GM12878 (cell line): ENCODE results near the gene CFAP70. TPM values are rescaled to one million over a fixed set of nuclear protein-coding genes. Genes with fewer than 3 reads are reported as not detected.

ENCODE experiments used
- ATAC-seq: fragments of 200-7000 bp; cut with Tn5 transposase; 3 replicates; pipeline ENCODE4 v1.9.1; 2020; ENCODE audit warnings: mild to moderate bottlenecking, moderate library complexity
- BruUV-seq: library from RNA; stranded (reverse); fragments of 400-500 nt; replicated peaks from 2 replicates; lab custom pipeline; 2021; lab: Mats Ljungman, UMichigan
- CTCF ChIA-PET: fragments of 300-600 bp; sonication (Branson Sonifier 250); formaldehyde crosslinking; extraction: SDS; loops from one replicate; lab custom pipeline; 2021; ENCODE audit warnings: inconsistent platforms; lab: Yijun Ruan, JAX
- POLR2A ChIA-PET: fragments of 350-600 bp; formaldehyde crosslinking; extraction: SDS; loops from one replicate; lab custom pipeline; 2021; ENCODE audit warnings: inconsistent platforms; lab: Charles Lee
- RAD21 ChIA-PET: fragments of 300-600 bp; sonication (Branson Sonifier 250); formaldehyde crosslinking; loops from one replicate; lab custom pipeline; 2023; ENCODE audit warnings: antibody characterized with exemption; ENCODE audit not compliant: unreplicated experiment; lab: Charles Lee
- SMC1A ChIA-PET: fragments of 300-600 bp; sonication (Branson Sonifier 250); formaldehyde crosslinking; loops from one replicate; lab custom pipeline; 2023; ENCODE audit not compliant: unreplicated experiment, uncharacterized antibody; lab: Charles Lee
- DNase-seq: peaks from one replicate; pipeline ENCODE4 v3.0.0-alpha.2; 2011; ENCODE audit warnings: low read depth, low spot score
- FAIRE-seq: peaks from 3 replicates; lab custom pipeline; 2011; peaks lifted over from hg19 to GRCh38; lab: Jason Lieb, UNC
- H2AFZ ChIP-seq: 2 replicates; pipeline ENCODE4 v1.6.0; 2011; ENCODE audit warnings: low read depth, low read length, control low read depth; ENCODE audit not compliant: control insufficient read depth
- H3K27ac ChIP-seq: 2 replicates; pipeline ENCODE4 v1.5.1; 2011; ENCODE audit warnings: control low read depth; ENCODE audit not compliant: control insufficient read depth, insufficient read depth
- H3K27me3 ChIP-seq, 2 experiments: replicated peaks in 1 of 2; 2 replicates each; pipeline versions ENCODE4 v1.6.0 to v1.6.1; 2011; ENCODE audit warnings: low read length in 1 of 2; ENCODE audit not compliant: control insufficient read depth in 2 of 2, insufficient read depth in 2 of 2
- H3K36me3 ChIP-seq, 2 experiments: 2 replicates each; pipeline ENCODE4 v1.5.1; 2011; ENCODE audit warnings: low read length in 1 of 2; ENCODE audit not compliant: control insufficient read depth in 2 of 2, insufficient read depth in 2 of 2
- H3K4me1 ChIP-seq: 2 replicates; pipeline ENCODE4 v1.6.1; 2011; ENCODE audit warnings: mild to moderate bottlenecking, low read length, moderate library complexity, mixed read lengths; ENCODE audit not compliant: control insufficient read depth, insufficient read depth
- H3K4me2 ChIP-seq: 2 replicates; pipeline ENCODE4 v1.6.0; 2011; ENCODE audit warnings: control low read depth; ENCODE audit not compliant: control insufficient read depth, insufficient read depth
- H3K4me3 ChIP-seq: fragments of 200-600 bp; sonication (generic); 2 replicates; pipeline ENCODE4 v1.5.1; 2016
- H3K79me2 ChIP-seq: 2 replicates; pipeline ENCODE4 v1.6.0; 2011; ENCODE audit warnings: low read length; ENCODE audit not compliant: control insufficient read depth, insufficient read depth
- H3K9ac ChIP-seq: 2 replicates; pipeline ENCODE4 v1.8.0; 2011; ENCODE audit warnings: low read length, control low read depth, mixed read lengths; ENCODE audit not compliant: control insufficient read depth, insufficient read depth
- H3K9me3 ChIP-seq: replicated peaks from 3 replicates; pipeline ENCODE4 v1.5.1; 2011; ENCODE audit warnings: mild to moderate bottlenecking, low read length; ENCODE audit not compliant: control insufficient read depth, insufficient read depth
- H4K20me1 ChIP-seq: 2 replicates; pipeline ENCODE4 v1.6.0; 2011; ENCODE audit not compliant: control insufficient read depth, insufficient read depth
- GATAD2B ChIP-seq: fragments of 450-650 bp; conservative IDR thresholded peaks from 2 replicates; pipeline ENCODE4 v1.6.1; 2017; ENCODE audit warnings: low read depth, mild to moderate bottlenecking, moderate library complexity
- IKZF1 ChIP-seq: fragments of 450-650 bp; conservative IDR thresholded peaks from 2 replicates; pipeline ENCODE4 v1.6.1; 2017; ENCODE audit warnings: antibody characterized with exemption, mild to moderate bottlenecking
- MEF2A ChIP-seq: IDR thresholded peaks from 2 replicates; pipeline ENCODE4 v1.6.1; 2011; ENCODE audit warnings: low read depth, mild to moderate bottlenecking, low read length, moderate library complexity; ENCODE audit not compliant: insufficient read depth
- MEF2B ChIP-seq: fragments of 450-650 bp; IDR thresholded peaks from 2 replicates; pipeline ENCODE4 v1.6.1; 2018; ENCODE audit warnings: mild to moderate bottlenecking, moderate library complexity; ENCODE audit not compliant: partially characterized antibody, poor library complexity, severe bottlenecking
- PAX5 ChIP-seq: IDR thresholded peaks from 2 replicates; pipeline ENCODE4 v1.6.1; 2011; ENCODE audit warnings: low read depth, low read length, borderline replicate concordance
- PBX3 ChIP-seq: IDR thresholded peaks from 2 replicates; pipeline ENCODE4 v1.6.1; 2011; ENCODE audit warnings: mild to moderate bottlenecking, low read depth, low read length, moderate library complexity; ENCODE audit not compliant: insufficient replicate concordance
- PRDM15 ChIP-seq: fragments of 450-650 bp; formaldehyde crosslinking; IDR thresholded peaks from 2 replicates; pipeline ENCODE4 v1.4.0; 2020; ENCODE audit warnings: mild to moderate bottlenecking, moderate library complexity
- RFX5 ChIP-seq: IDR thresholded peaks from 2 replicates; pipeline ENCODE4 v1.6.1; 2011; ENCODE audit warnings: low read depth, low read length, improper control_type of control experiment
- SKIL ChIP-seq: fragments of 450-650 bp; IDR thresholded peaks from 2 replicates; pipeline ENCODE4 v1.6.1; 2017; ENCODE audit warnings: mild to moderate bottlenecking, low read depth, inconsistent platforms; ENCODE audit not compliant: poor library complexity, severe bottlenecking
- WGBS: methylation state at CpG from one replicate; pipeline ENCODE4 v1.1.6; 2016; ENCODE audit warnings: low lambda C conversion rate; ENCODE audit not compliant: insufficient replicate concordance, insufficient coverage; ENCODE audit errors: missing lambda C conversion rate; 5-methylcytosine and 5-hydroxymethylcytosine counted together
- in situ Hi-C: fragments of 300-500 bp; cut with MboI; formaldehyde crosslinking; loops from 9 replicates; pipeline ENCODE4 v1.14.3; 2018; ENCODE audit warnings: mixed read lengths
- intact Hi-C: fragments of 100-400 bp; cut with micrococcal nuclease; formaldehyde crosslinking; loops from one replicate; pipeline ENCODE4 v1.14.2; 2022; ENCODE audit not compliant: unreplicated experiment
- polyA plus RNA-seq, 11 experiments: library from polyadenylated mRNA; depleted of rRNA in 4 of 11; unstranded in 6 of 11; stranded (reverse) in 5 of 11; fragments of >200 nt; fragmentation: Nextera tagmentation in 4 of 11; fragmentation: Illumina TruSeq in 1 of 11; extraction: Ambion mirVana in 4 of 11; extraction: Trizol in 1 of 11; gene quantifications; 1 replicate in 1 of 11; 2 replicates in 10 of 11; pipeline versions ENCODE4 v1.2.1 to v1.2.3, GENCODE V29; 2011 to 2016; ENCODE audit warnings: inconsistent platforms in 2 of 11, missing spikeins in 2 of 11, low read depth in 1 of 11
- total RNA-seq, 4 experiments: library from RNA; depleted of rRNA in 3 of 4; stranded (reverse); fragments of >200 nt in 3 of 4; fragmentation: Illumina TruSeq in 1 of 4; extraction: Trizol in 1 of 4; gene quantifications; 2 replicates each; pipeline versions ENCODE4 v1.2.1 to v1.2.3, GENCODE V29; 2013 to 2021

CFAP70 gene
- total and polyA plus RNA-seq, 10 of the 15 experiments (the other 5 are each of a cell fraction or from before 2014, with no cell fraction given), result 0.21 to 1.1 (median 0.42) TPM

GRCh38 chr10:73206385-73206784, 152.3 kb downstream of the CFAP70 start:
- Histone ChIP-seq H3K4me1 (no peaks in the 10 kb centered on the region), H3K9ac (no peak overlapping the region), H4K20me1 (no peaks in the 10 kb centered on the region), H3K4me2 (no peak overlapping the region), H3K36me3 (no peaks in the 10 kb centered on the region), H3K9me3 (no peaks in the 10 kb centered on the region), H3K4me3 (no peak overlapping the region), H3K27me3 (no peaks in the 10 kb centered on the region), H3K79me2 (no peaks in the 10 kb centered on the region), H3K27ac (no peak overlapping the region), H2AFZ (no peak overlapping the region)
- SMC1A ChIA-PET, result interaction anchor here (1.5 kb wide), 1 partner anchor 41 kb away, joined by 3 read pairs; the partner anchor contains the start of gene DNAJC9
- POLR2A ChIA-PET, result interaction anchor here (0.6 kb wide), 1 partner anchor 573 kb away, joined by 4 read pairs; no protein-coding TSS in a partner anchor
- RAD21 ChIA-PET, result no interaction called here
- no peak for DNase-seq
- no TSS peak for BruUV-seq
- in situ Hi-C loops, result no loop called here
- CTCF ChIA-PET, result no interaction called here
- FAIRE-seq, result no peak
- WGBS, result 78% methylated on average over 5 of the region's 5 CpGs
- intact Hi-C loops, result no loop called here
- no peak for ATAC-seq
- TF ChIP-seq MEF2B (no peak), GATAD2B (no peak), PAX5 (no peak), PBX3 (no peak), IKZF1 (no peak), MEF2A (no peak), RFX5 (no peak), PRDM15 (CRISPR knock-in tag) (no peak), SKIL (no peak)
